GM12878 (cell line): ENCODE measurements around the gene NACA.

Experiments
- CREM ChIP-seq: IDR thresholded peaks from 2 replicates; pipeline ENCODE4 v1.6.1; 2014; ENCODE audit warnings: antibody characterized with exemption, low read depth
- CTCF ChIP-seq, 3 experiments: IDR thresholded peaks in 2 of 3; conservative IDR thresholded peaks in 1 of 3; 2 replicates each; pipeline ENCODE4 v1.5.1; 2011; ENCODE audit warnings: low read depth in 3 of 3, low read length in 3 of 3, mild to moderate bottlenecking in 3 of 3, control low read depth in 2 of 3, moderate library complexity in 2 of 3, inconsistent platforms in 1 of 3, mixed read lengths in 1 of 3; ENCODE audit not compliant: control insufficient read depth in 2 of 3, insufficient read depth in 1 of 3; ENCODE audit errors: extremely low read depth in 1 of 3
- IKZF1 ChIP-seq: fragments of 450-650 bp; conservative IDR thresholded peaks from 2 replicates; pipeline ENCODE4 v1.6.1; 2017; ENCODE audit warnings: antibody characterized with exemption, mild to moderate bottlenecking
- NFXL1 ChIP-seq: fragments of 450-650 bp; IDR thresholded peaks from 2 replicates; pipeline ENCODE4 v1.6.1; 2017; ENCODE audit warnings: antibody characterized with exemption, mild to moderate bottlenecking, borderline replicate concordance
- SIN3A ChIP-seq: IDR thresholded peaks from 2 replicates; pipeline ENCODE4 v1.6.1; 2012; ENCODE audit warnings: low read depth, low read length, improper control_type of control experiment
- SMAD1 ChIP-seq: fragments of 450-650 bp; IDR thresholded peaks from 2 replicates; pipeline ENCODE4 v1.6.1; 2018; ENCODE audit warnings: mild to moderate bottlenecking, low read depth; ENCODE audit not compliant: partially characterized antibody
- ZNF274 ChIP-seq: IDR thresholded peaks from one replicate; pipeline ENCODE4 v1.8.0; 2011; ENCODE audit not compliant: insufficient read length, insufficient read depth
- ZNF687 ChIP-seq: fragments of 450-650 bp; IDR thresholded peaks from 2 replicates; pipeline ENCODE4 v1.6.1; 2017; ENCODE audit warnings: mild to moderate bottlenecking, moderate library complexity

- no peak for TF ChIP-seq ZNF274
- TF ChIP-seq SMAD1: no peak
- TF ChIP-seq SIN3A: no peak
- TF ChIP-seq IKZF1: no peak
- no peak for TF ChIP-seq CREM
- no peak for TF ChIP-seq CTCF (IDR thresholded peaks at IDR 0.05 in 2 of 3, conservative IDR thresholded peaks at IDR 0.05 in 1 of 3; ENCODE audit: control insufficient read depth in 2 of 3, extremely low read depth in 1 of 3, insufficient read depth in 1 of 3, low read depth in 3 of 3, low read length in 3 of 3)
- TF ChIP-seq NFXL1: no peak
- TF ChIP-seq ZNF687: no peak
Observed at GRCh38 chr12:56723889-56724700, 1.0 kb downstream of the NACA start.
